Measurements from ENCODE around the gene DNAH8.

The DNAH8 gene

DNA sequence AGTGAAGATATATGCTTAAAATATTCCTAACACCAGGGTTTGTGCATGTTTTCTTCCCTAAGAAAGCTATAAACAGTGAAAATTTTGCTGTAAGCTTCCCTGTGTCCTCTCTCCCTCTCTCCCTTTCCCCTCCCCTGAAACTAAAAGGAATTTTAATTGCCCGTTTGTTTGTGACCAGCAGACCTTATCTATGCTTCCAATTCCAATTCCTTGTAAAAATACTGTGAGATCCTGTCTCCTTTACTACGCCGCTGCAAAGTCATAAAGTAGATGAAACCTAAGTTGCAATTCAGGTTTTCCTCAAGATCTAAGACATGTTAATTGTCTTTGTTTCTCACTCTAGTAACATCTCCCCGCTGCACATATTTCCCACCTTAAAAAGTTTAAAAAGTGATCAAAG is 82.3 kb downstream of the DNAH8 start:
- no peak for DNase-seq (ENCODE audit: low spot score)

DNA sequence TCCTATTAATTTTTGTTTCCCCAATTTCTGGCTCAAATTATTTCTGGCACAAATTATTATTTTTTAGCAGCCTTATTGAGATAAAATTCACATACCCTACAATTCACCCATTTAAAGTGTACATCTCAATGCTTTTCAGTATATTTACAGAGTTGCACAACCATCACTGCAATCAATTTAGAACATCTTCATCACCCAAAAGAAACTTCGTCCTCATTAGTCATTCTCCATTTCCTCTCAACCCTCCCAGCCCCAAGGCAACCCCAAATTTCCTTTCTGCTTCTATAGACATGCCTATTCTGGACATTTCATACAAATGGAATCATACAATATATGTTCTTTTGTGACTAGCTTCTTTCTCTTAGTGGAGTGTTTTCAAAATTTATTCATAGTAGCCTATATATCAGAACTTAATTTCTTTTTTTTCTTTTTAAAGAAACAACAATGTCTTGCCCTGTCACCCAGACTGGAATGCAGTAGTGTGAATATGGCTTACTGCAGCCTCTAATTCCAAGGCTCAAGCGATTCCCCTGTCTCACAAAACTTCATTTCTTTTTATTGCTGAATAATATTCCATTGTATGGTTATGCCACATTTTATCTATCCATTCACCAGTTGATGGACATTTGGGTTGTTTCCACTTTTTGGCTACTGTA is 84.5 kb downstream of the DNAH8 start:
- DNase-seq (ENCODE audit: low spot score): no peak

DNA sequence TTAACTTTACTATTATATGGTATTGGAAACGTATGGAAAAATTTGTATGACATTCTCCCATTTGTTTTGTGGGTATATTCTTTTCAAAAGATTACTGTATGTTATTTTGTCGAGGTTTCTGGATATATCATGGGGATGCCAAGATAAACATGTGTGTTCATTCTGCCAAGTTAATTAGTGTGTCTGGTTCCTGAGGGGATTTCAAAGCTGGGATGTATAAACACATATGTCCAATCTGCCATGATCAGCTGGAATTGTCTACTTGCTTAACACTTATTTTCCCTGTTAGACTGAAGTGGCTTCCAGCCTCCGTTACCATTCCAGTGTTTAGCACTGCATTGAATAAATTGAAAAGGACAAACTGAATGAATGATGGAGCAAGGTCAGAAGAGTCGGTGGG is 86.2 kb downstream of the DNAH8 start:
- no peak for DNase-seq (ENCODE audit: low spot score)

DNA sequence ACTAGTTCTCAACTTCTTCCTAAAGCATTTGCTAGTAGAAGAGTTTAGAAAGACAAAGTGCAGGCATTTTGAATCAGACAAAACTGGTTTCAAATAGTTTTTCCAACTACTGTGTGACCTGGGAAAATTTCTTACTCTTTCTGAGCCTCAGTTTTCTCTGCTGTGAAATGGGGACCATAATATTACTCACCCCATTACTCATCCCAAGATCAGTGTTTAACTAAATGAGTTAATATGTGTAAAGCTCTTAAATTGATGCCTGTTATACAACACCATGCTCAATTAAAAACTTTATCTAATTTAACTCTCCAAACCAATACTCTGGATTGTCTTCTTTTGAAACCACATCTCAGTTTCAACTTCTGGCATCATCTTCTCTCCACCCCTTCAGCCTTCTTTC is 87.4 kb downstream of the DNAH8 start:
- DNase-seq (ENCODE audit: low spot score): no peak

DNA sequence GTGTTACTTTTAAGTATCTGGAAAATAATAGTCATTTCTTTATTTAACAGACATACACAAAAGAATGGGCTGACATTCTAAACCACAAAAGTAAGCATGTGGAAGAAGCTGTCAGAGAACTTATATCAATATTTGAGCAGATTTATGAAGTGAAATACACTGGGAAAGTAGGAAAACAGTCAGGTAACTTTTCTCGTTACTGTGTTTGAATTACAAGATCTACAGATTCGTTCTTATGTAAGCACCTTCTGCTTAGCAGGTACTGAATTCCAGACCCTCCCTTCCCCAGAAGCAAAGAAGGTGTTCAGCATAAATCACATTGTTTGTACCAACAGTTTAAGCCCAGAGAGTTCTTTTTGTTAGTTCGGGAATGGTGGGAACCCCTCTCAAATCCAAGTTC is 88.0 kb downstream of the DNAH8 start:
- no peak for DNase-seq (ENCODE audit: low spot score)

DNA sequence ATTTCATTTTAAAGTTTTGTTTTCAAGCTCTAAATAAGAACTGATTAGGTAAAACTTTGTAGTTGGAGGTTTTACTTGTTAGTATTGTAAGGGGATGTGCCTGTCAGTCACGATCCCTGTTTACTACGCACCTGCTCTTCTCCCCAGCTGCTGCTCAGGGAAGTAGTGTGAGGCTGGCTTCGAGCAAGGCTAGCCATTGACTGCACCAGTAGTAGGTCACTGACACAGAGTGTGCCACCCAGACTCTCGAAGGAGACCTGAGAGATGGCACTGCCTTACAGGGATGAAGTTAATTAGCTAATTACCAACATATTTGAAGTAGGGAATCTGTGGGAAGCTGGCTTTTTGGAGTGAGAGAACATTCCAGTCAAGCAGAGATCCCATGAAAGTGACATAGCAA is 89.2 kb downstream of the DNAH8 start:
- DNase-seq (ENCODE audit: low spot score): no peak

DNA sequence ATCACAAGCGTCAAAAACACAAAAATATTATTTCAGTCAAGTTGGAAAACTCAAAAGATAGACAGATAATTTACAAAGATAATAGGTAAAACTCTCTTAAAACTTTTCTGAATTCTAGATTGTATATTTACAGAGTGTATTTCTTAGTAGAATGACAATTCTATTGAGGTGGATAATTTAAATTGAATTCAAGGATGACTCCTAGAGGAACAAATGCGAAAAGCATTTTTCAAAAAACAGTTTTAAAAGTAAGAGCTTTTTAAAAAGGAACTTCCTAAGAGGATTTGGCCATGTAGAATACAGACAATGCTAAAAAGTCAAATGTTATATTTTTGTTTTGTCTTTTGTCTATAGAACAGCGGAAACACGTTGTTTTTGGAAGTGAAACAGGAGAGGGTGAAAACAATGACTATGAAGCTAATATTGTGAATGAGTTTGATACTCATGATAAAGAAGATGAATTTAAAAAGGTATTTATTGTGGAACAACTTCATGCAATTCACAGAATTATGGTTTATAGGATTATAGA is 90.1 kb downstream of the DNAH8 start:
- no peak for DNase-seq (ENCODE audit: low spot score)

DNA sequence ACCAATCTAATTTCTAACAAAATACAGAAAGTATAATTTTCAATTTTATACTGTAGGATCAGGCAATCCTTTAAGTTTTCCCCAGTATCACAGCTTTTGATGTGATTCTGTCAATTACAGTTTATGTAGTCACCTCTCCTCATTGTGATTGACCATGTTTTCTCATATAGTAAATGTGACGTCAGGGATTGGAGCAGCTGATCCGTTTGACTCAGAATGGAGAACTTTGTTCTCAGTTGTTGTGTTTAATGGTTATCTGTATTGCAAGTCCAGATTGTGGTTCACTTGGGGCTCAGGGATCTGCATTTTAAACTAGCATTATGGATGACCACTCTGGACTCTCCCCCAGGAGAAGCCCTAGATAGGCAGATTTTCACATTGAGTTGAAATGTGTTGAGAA is 90.6 kb downstream of the DNAH8 start:
- no peak for DNase-seq (ENCODE audit: low spot score)

DNA sequence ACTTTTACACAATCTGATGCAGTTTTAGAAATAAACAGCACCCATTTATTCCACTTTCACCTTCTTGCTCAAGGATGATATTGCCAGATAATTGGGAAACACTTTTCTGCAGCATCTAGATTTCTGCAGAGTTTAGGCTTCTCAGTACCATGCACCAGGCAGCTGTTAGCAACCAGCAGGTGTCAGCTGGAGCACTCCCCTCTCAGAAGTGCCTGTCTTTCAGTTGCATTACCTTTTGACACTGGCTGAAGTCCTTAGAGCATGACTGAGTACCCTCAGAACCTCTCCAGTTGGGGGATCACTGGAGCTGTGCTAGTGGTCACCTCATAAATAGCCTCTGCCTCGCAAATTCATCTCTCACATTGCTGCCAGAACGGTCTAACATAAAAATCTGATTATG is 91.2 kb downstream of the DNAH8 start:
- no peak for DNase-seq (ENCODE audit: low spot score)

DNA sequence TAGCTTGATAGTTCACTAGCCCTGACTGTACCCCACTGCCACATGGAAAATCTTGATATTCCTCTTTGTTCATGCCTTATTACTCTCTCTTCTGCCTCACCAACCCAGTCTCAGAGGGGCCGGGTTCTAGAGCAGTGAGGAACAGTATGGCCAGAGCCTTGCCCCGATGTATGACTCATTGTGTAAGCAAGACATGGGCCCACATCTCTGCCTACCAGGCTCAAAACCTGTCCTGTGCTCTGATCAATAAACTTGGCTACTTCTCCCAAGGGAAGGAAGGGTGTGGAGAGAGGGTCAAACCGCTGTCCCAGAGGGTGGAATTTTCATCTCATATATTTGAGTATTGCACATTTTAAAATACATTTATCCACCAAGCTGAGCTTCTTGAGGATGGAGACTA is 91.7 kb downstream of the DNAH8 start:
- no peak for DNase-seq (ENCODE audit: low spot score)

DNA sequence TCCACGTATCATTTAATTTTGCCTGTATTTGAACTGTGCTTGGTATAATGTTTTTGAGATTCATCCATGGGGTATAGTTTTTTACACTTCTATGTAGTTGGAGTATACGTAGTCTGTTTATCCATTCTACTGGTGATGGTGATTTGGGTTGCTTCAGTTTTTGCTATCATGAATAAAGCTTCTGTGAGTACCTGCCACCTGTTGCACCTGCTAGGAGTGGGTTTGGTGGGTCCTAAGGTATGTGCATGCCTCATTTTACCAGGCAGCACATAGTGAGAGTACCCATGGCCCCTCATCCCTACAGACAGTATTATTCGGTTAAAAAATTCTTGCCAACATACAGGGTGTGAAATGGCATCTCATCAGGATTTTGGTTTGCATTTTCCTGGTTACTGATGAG is 92.9 kb downstream of the DNAH8 start:
- DNase-seq (ENCODE audit: low spot score): no peak

DNA sequence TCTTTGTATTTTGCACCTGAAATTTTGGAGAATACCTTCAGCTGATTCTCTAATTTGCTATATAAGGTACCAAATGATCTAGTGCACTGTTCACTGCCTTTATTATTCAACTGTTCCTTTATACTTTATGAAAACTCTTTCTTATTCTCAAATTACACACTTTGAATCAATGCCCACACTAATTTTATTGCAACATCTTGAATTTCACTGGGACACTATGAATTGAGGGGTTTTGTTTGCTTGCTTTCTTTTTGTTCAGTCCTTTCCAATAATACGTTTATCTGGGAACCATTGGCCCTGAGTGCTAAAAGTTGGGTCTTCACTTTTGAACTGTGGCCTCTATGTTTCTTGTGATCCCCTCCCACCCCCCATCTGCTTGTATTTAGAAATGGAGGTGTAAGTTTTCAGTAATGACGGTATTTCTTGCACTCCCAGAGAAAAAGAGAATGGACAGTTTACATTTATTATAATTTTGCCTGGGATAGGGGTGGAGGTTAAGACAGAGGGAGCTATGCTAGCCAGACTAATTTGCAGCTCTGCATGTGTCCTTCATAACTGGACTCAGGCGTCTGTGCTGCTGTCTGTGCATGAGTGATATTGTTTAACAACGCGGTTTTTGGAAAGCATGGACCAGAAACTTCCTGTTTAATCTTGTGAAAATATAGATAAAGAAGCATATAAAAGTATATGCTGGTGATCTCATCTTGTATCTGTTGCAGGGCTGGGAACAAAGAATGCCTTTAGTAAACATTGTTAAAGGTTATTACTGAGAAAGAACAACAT is 98.1 kb downstream of the DNAH8 start:
- no peak for DNase-seq (ENCODE audit: low spot score)

DNA sequence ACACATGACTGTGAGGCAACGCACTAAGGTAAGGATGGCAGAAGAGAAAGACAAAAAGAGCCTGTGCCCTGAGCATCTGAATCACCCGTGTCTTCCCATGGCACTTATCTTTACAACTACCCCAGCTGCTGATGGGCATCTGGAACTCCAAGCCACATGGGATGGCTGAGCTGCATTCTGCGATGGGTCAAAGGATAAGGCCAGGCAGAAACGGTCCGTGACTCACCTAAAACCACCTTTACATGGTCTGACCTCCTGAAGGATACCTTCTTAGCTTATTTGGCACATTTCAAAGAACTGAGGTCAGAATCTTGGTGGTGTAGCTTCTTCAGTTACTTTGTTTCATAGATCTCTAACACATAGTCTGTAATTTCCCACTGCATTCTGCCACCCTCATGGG is 99.7 kb downstream of the DNAH8 start:
- DNase-seq (ENCODE audit: low spot score): no peak

DNA sequence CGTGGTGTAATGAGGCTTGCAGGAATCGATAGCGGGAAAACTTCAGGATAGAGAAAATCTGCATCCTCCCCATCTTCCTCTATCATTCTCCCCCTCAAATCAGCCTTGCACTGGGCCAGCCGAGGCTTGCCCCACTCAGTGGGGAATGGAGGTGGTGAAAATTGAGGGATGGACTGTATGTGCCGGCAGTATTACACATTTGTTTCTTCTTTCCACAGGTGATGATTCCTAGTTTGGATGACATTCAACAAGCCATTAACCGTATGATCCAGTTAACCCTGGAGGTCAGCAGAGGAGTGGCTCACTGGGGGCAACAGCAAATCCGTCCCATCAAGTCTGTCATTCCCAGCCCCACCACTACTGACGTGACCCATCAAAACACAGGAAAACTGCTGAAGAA is 100.1 kb downstream of the DNAH8 start:
- DNase-seq (ENCODE audit: low spot score): no peak

DNA sequence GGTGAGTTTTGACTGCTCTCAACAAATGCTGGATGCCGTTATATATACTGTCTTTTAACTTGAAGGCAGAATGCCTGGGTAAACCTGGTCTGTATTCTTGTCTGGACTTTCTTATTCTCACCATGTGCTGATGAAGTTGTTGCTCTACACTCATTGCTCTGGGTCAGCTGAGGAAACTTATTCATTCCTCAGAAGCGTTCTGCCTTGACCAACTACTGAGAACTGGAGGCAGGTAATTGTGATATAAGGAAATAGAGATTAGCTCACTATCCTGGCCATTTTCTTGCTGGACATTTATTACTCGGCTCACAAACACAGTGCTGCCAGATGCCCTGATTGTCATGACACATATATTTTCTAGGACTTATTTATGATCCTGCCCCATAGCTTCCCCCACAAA is 103.6 kb downstream of the DNAH8 start:
- no peak for DNase-seq (ENCODE audit: low spot score)

DNA sequence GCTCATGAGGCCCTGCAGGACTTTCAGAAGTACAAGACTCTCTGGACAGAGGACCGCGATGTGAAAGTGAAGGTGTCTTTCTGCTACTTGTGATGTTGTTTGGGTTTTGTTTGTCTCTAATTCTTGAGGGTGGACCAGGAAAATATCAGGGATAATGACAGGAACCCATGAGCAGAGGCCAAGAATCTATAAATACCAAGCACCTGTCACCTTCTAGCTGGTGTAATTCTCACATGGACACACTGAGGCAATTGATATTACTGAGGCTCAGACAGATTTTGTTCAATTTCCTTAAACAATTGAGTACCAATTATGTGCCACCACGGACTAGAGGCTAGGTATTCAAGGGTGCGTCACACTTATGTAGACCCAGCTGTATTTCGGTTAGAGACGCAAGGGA is 107.9 kb downstream of the DNAH8 start:
- no peak for DNase-seq (ENCODE audit: low spot score)

DNA sequence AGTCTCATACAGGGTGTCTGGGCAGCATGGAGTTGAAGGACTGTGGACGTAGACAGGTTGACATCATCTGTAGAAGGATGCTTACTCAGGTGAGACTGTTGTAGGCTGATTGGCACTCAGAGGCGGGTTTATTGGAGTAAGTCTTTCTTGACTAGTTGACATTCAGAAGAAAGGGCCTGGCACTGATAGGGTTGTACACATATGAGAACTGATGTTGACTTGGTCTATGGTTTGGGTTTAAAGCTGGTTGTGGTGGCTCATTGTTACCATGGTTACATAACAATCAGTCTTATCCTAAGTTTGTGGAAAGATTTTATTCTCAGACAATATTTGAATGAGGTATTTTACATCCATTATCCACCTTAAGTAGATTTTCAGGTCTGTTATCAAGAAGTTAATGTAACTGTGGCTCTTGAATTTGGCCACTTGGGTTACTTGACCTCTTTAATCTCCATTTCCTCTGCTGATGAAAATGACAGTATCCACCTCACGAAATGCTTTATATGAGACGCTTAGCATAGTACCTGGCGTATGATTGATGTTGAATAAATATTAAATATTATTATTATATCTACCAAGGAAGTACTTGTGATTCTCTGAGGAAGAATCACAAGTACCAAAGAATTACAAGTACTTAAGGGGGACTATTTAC is 109.3 kb downstream of the DNAH8 start:
- DNase-seq (ENCODE audit: low spot score): no peak

DNA sequence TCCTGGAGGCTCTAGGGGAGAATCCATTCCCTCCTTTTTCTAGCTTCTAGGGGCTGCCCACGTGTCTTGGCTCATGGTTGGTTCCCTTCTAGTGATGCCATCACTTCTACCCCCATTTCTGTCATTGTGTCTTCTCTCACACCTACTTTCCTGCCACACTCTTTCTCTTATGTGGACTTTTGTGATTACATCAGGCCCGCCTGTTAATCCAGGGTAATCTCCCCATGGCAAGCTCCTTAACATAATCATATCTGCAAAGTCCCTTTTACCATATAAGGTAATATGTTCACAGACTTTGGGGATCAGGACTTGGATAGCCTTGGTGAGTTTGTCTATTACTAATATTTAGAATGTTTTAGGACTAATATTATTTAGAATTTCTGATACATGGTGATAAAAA is 111.9 kb downstream of the DNAH8 start:
- no peak for DNase-seq (ENCODE audit: low spot score)

DNA sequence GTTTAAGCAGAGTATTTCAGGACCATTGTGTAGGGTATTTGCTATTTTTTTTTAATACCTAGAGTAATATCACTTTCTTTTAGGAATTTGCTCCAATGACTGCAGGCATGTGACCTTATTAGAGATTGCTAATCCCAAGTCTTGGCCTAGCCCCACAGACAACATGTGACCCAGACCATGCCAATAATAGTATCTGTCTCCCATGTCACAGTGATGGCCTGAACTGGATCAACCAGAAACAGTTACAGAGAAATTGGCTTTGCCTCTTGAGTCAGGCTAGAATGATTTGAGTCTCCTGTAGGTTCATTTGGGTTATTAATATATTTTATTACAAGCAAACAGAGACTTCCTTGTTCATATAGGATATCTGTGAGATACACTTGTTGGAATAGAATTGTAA is 116.8 kb downstream of the DNAH8 start:
- DNase-seq (ENCODE audit: low spot score): no peak

DNA sequence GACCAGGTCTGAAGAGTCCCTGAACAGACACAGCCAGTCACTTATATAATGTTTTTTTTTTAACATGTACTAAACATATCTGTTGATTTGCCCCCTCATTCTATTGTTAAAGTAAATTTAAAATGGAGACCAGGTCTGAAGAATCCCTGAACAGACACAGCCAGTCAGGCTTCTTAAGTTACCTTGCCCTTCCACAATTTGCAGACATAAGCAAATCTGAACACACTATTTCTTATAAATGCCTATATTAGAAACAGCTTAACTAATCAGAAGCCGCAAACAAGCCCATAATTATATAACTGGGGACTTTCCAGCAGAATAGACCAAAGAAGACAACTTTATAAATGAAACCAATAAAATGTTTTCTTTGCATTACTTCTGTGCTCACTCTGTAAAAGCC is 118.2 kb downstream of the DNAH8 start:
- no peak for DNase-seq (ENCODE audit: low spot score)

DNA sequence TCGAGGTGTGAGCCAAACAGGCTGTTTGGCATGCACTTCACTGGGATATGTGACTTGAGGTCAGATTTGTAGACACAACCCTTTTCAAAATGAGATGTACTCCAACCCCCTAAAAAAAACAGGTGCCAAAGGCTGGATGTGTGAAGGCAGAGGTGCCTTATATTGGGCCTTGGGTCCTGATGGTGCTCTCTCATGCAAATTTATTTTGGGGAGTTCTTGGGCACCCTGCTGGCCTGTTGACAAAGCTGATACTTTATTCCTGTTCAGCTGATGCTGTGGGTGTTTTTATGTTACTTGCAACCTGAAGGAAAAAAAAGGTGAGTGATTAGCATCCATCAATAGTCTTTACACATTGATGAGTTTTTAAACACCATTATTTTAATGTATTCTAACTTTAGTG is 121.5 kb downstream of the DNAH8 start:
- DNase-seq (ENCODE audit: low spot score): no peak

DNA sequence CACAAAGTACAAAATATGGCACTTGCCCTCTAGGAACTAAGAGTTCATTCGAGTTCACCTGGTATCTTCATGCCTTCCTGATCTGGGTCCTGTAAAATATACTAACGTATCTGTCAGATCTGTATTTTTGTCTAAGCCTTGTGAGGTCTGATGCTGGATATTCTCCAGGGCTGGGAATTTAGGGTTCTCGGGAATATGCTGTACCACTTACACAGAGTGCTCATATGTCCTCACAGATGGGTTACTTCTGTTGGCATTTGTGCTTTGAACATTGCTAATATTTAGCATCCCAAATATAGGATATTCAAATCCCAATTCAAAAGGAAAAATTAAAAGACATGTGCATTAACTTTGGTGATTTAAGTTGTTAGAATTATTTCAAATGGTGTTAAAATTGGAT is 122.0 kb downstream of the DNAH8 start:
- DNase-seq (ENCODE audit: low spot score): no peak

DNA sequence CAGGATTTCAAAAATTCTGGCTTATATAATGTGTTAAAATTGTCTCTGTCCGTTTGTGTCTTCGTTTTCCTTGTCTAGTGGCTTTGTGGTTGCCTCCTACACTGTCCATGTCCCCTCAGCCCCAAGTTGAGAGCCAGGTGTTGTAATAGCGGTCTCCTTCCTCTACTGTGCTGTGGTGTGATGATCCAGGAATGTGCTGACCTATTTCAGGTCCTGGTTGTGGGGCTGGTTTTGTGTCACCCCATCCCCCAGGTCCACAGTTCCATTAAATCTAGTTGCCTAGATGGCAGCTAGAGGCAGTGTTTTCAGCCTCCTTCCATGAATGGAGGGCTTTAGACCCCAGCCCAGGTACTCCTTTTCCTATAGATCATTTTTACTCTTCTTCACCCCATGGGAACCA is 128.7 kb downstream of the DNAH8 start:
- DNase-seq (ENCODE audit: low spot score): no peak

Data from AG08395 (cell line).